K562 (cell line): ENCODE data around the gene GFRA1. TPM values are rescaled to one million over a fixed set of nuclear protein-coding genes. Genes with fewer than 3 reads are reported as not detected.

ENCODE experiments used
- ATAC-seq: fragments of 200-7000 bp; cut with Tn5 transposase; 3 replicates; pipeline ENCODE4 v1.9.1; 2020; ENCODE audit warnings: moderate library complexity
- BruUV-seq: library from RNA; stranded (reverse); fragments of 400-500 nt; replicated peaks from 2 replicates; lab custom pipeline; 2021; lab: Mats Ljungman, UMichigan
- CTCF ChIA-PET: fragments of 300-600 bp; formaldehyde crosslinking; extraction: SDS; loops from one replicate; lab custom pipeline; 2021; ENCODE audit warnings: low intra/inter-chr PET ratio; lab: Yijun Ruan, JAX
- POLR2A ChIA-PET: fragments of 300-600, 350-650 bp; sonication (Branson Sonifier 250); formaldehyde crosslinking; extraction: SDS; loops from one replicate; lab custom pipeline; 2021; ENCODE audit warnings: antibody characterized with exemption, inconsistent platforms; lab: Yijun Ruan, JAX
- DNase-seq, 4 experiments: peaks; one replicate each; pipeline versions ENCODE4 v3.0.0 to v3.0.0-alpha.2; 2011 to 2018; ENCODE audit warnings: low spot score in 3 of 4, mixed read lengths in 3 of 4; ENCODE audit errors: extremely low read depth in 1 of 4
- FAIRE-seq: peaks from 2 replicates; lab custom pipeline; 2011; peaks lifted over from hg19 to GRCh38; lab: Jason Lieb, UNC
- H2AFZ ChIP-seq: 2 replicates; pipeline ENCODE4 v1.6.0; 2011; ENCODE audit warnings: low read depth, low read length, control low read depth, inconsistent platforms
- H3K27ac ChIP-seq: fragments of 200-600 bp; 3 replicates; pipeline ENCODE4 v1.8.0; 2011; ENCODE audit warnings: low read depth, mild to moderate bottlenecking, control low read depth, inconsistent platforms, low read length, moderate library complexity, mixed read lengths; ENCODE audit errors: extremely low read depth
- H3K27me3 ChIP-seq, 2 experiments: fragments of 300-600 bp in 1 of 2; 2 replicates in 1 of 2; 3 replicates in 1 of 2; pipeline versions ENCODE4 v1.6.0 to v1.8.0; 2011; ENCODE audit warnings: inconsistent platforms in 2 of 2, low read length in 2 of 2, mild to moderate bottlenecking in 1 of 2, mixed read lengths in 1 of 2, moderate library complexity in 1 of 2; ENCODE audit not compliant: control insufficient read depth in 2 of 2, insufficient read depth in 2 of 2
- H3K36me3 ChIP-seq: fragments of 300-600 bp; 3 replicates; pipeline ENCODE4 v1.8.0; 2011; ENCODE audit warnings: mild to moderate bottlenecking, low read length, inconsistent platforms; ENCODE audit not compliant: control insufficient read depth, insufficient read depth
- H3K4me1 ChIP-seq, 2 experiments: fragments of 200-600 bp in 1 of 2; replicated peaks in 1 of 2; 2 replicates in 1 of 2; 3 replicates in 1 of 2; pipeline versions ENCODE4 v1.5.1 to v1.8.0; 2011; ENCODE audit warnings: inconsistent platforms in 2 of 2, low read length in 2 of 2, mild to moderate bottlenecking in 1 of 2, mixed read lengths in 1 of 2, moderate library complexity in 1 of 2; ENCODE audit not compliant: control insufficient read depth in 2 of 2, insufficient read depth in 2 of 2
- H3K4me2 ChIP-seq: 2 replicates; pipeline ENCODE4 v1.6.1; 2011; ENCODE audit warnings: low read length, control low read depth, inconsistent platforms, mixed read lengths; ENCODE audit not compliant: insufficient read depth
- H3K4me3 ChIP-seq: fragments of 200-600 bp; sonication (generic), shearing (Covaris generic); 2 replicates; pipeline ENCODE4 v1.5.1; 2016; ENCODE audit warnings: control low read depth, inconsistent platforms
- H3K79me2 ChIP-seq: fragments of 200-600 bp; 3 replicates; pipeline ENCODE4 v1.8.0; 2011; ENCODE audit warnings: low read length, inconsistent platforms; ENCODE audit not compliant: control insufficient read depth, insufficient read depth
- H3K9ac ChIP-seq, 2 experiments: 2 replicates each; pipeline versions ENCODE4 v1.6.0 to v1.6.1; 2011; ENCODE audit warnings: low read depth in 2 of 2, low read length in 2 of 2, control low read depth in 1 of 2, inconsistent platforms in 1 of 2, mild to moderate bottlenecking in 1 of 2, mixed read lengths in 1 of 2; ENCODE audit not compliant: insufficient read depth in 1 of 2
- H3K9me1 ChIP-seq: one replicate; pipeline ENCODE4 v1.6.0; 2011; ENCODE audit warnings: inconsistent platforms, mild to moderate bottlenecking, low read length, moderate library complexity; ENCODE audit not compliant: control insufficient read depth, insufficient read depth
- H3K9me3 ChIP-seq: replicated peaks from 2 replicates; pipeline ENCODE4 v1.5.1; 2011; ENCODE audit warnings: low read depth, low read length, inconsistent platforms; ENCODE audit not compliant: control insufficient read depth, insufficient read depth
- H4K20me1 ChIP-seq: replicated peaks from 2 replicates; pipeline ENCODE4 v1.6.1; 2011; ENCODE audit warnings: low read length, inconsistent platforms, mixed read lengths; ENCODE audit not compliant: control insufficient read depth, insufficient read depth
- POLR2G ChIP-seq: fragments of 200-400 bp; formaldehyde crosslinking; IDR thresholded peaks from 2 replicates; pipeline ENCODE4 v1.6.1; 2017; ENCODE audit warnings: low read depth, mild to moderate bottlenecking, antibody characterized with exemption, low read length, moderate library complexity
- THAP7 ChIP-seq: fragments of 250-450 bp; sonication (Bioruptor Pico); IDR thresholded peaks from 2 replicates; pipeline ENCODE4 v1.5.0; 2021
- ZNF174 ChIP-seq: fragments of 250-450 bp; sonication (Bioruptor Pico); IDR thresholded peaks from 2 replicates; pipeline ENCODE4 v1.4.0; 2020; ENCODE audit warnings: mild to moderate bottlenecking
- WGBS: fragments of 100-300 bp; shearing (Covaris generic); methylation state at CpG from one replicate; pipeline ENCODE4 v1.1.6; 2016; ENCODE audit warnings: low coverage, mixed read lengths; ENCODE audit not compliant: insufficient coverage; ENCODE audit errors: missing lambda C conversion rate; 5-methylcytosine and 5-hydroxymethylcytosine counted together
- in situ Hi-C: fragments of 300-500 bp; cut with MboI; formaldehyde crosslinking; loops from 4 replicates; pipeline ENCODE4 v1.15.0; 2018; ENCODE audit warnings: inconsistent platforms, mixed read lengths
- intact Hi-C: fragments of 100-400 bp; cut with micrococcal nuclease; formaldehyde crosslinking; loops from 2 replicates; pipeline ENCODE4 v1.14.2; 2022
- polyA plus RNA-seq, 8 experiments: library from polyadenylated mRNA; depleted of rRNA in 4 of 8; stranded (reverse) in 5 of 8; unstranded in 3 of 8; fragments of >200 nt; fragmentation: Nextera tagmentation in 2 of 8; fragmentation: Illumina TruSeq in 1 of 8; extraction: Ambion mirVana in 2 of 8; extraction: Trizol in 1 of 8; gene quantifications; 2 replicates each; pipeline versions ENCODE4 v1.2.1 to v1.2.3, GENCODE V29; 2011 to 2014; ENCODE audit warnings: inconsistent platforms in 1 of 8, missing spikeins in 1 of 8
- total RNA-seq, 7 experiments: library from RNA; depleted of rRNA in 6 of 7; stranded (reverse); fragments of >200 nt in 6 of 7; fragmentation: Illumina TruSeq in 2 of 7; extraction: Trizol in 2 of 7; gene quantifications; 2 replicates each; pipeline versions ENCODE4 v1.2.1 to v1.2.3, GENCODE V29; 2011 to 2021; ENCODE audit warnings: low replicate concordance in 1 of 7
- TF ChIP-seq, protein P1 (sequence below): sonication (generic); formaldehyde crosslinking; IDR thresholded peaks from 2 replicates; pipeline ENCODE4 v1.8.0; 2023; ENCODE audit warnings: missing genetic modification reagents, mild to moderate bottlenecking, borderline replicate concordance

Gene GFRA1
- total and polyA plus RNA-seq, 9 of the 15 experiments (the other 6 are each of a cell fraction or from before 2014, with no cell fraction given): 0.04 TPM; not detected in 8

DNA sequence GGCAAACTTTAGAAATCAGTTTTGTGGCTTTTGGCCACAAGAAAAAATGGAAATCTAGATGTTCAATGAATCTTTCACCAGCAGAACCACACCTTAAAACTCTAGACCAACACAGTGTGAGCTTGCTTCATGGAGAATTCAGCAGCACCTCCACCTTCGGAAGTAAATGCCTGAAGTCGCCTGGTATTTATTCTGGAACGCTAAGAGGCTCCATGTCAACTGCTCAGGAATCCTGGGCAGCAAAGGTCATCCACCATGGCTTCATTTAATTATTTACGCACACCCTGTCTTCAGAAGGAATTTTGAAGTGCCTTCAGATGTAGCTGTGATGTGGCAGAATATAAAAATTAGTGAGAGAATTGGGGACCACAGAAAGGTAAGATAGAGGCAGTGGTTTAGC lies 167.7 kb downstream of the GFRA1 start:
- H4K20me1 ChIP-seq: no peaks in the 10 kb centered on the region
- in situ Hi-C loops: no loop called here
- no TSS peak for BruUV-seq
- no peaks in the 10 kb centered on the region for H3K9me3 ChIP-seq
- intact Hi-C loops: no loop called here
- no peaks in the 10 kb centered on the region for H3K36me3 ChIP-seq
- H3K27me3 ChIP-seq: no peaks in the 10 kb centered on the region
- CTCF ChIA-PET: no interaction called here
- no peak overlapping the region for H3K27ac ChIP-seq
- FAIRE-seq (no peak), ATAC-seq (no peak), DNase-seq (no peak)
- 0% methylated on average over 4 of the region's 4 CpGs for WGBS
- no peaks in the 10 kb centered on the region for H3K79me2 ChIP-seq
- H3K4me3 ChIP-seq: no peak overlapping the region
- H3K4me2 ChIP-seq: no peak overlapping the region
- TF ChIP-seq, protein P1, sequence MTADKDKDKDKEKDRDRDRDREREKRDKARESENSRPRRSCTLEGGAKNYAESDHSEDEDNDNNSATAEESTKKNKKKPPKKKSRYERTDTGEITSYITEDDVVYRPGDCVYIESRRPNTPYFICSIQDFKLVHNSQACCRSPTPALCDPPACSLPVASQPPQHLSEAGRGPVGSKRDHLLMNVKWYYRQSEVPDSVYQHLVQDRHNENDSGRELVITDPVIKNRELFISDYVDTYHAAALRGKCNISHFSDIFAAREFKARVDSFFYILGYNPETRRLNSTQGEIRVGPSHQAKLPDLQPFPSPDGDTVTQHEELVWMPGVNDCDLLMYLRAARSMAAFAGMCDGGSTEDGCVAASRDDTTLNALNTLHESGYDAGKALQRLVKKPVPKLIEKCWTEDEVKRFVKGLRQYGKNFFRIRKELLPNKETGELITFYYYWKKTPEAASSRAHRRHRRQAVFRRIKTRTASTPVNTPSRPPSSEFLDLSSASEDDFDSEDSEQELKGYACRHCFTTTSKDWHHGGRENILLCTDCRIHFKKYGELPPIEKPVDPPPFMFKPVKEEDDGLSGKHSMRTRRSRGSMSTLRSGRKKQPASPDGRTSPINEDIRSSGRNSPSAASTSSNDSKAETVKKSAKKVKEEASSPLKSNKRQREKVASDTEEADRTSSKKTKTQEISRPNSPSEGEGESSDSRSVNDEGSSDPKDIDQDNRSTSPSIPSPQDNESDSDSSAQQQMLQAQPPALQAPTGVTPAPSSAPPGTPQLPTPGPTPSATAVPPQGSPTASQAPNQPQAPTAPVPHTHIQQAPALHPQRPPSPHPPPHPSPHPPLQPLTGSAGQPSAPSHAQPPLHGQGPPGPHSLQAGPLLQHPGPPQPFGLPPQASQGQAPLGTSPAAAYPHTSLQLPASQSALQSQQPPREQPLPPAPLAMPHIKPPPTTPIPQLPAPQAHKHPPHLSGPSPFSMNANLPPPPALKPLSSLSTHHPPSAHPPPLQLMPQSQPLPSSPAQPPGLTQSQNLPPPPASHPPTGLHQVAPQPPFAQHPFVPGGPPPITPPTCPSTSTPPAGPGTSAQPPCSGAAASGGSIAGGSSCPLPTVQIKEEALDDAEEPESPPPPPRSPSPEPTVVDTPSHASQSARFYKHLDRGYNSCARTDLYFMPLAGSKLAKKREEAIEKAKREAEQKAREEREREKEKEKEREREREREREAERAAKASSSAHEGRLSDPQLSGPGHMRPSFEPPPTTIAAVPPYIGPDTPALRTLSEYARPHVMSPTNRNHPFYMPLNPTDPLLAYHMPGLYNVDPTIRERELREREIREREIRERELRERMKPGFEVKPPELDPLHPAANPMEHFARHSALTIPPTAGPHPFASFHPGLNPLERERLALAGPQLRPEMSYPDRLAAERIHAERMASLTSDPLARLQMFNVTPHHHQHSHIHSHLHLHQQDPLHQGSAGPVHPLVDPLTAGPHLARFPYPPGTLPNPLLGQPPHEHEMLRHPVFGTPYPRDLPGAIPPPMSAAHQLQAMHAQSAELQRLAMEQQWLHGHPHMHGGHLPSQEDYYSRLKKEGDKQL (CRISPR knock-in tag): no peak
- no peak for TF ChIP-seq ZNF174 (CRISPR knock-in tag)
- no peak for TF ChIP-seq THAP7 (CRISPR knock-in tag)
- TF ChIP-seq POLR2G: no peak
- H3K9ac ChIP-seq: no peak overlapping the region
- no peaks in the 10 kb centered on the region for H3K9me1 ChIP-seq
- no peak overlapping the region for H2AFZ ChIP-seq
- POLR2A ChIA-PET: interaction anchor here (0.6 kb wide), 1 partner anchor 89 kb away, joined by 4 read pairs; no protein-coding TSS in a partner anchor
- H3K4me1 ChIP-seq: no peaks in the 10 kb centered on the region
